Testis (tissue), 2 donors: ENCODE results near the gene CNTF.

Experiments
- POLR2A ChIP-seq: fragments of 450-650 bp; IDR thresholded peaks from one replicate; pipeline ENCODE4 v1.6.1; 2017; ENCODE audit warnings: antibody characterized with exemption, mild to moderate bottlenecking, moderate library complexity
- TF ChIP-seq, protein P1 (sequence below), 3 experiments: fragments of 450-650 bp in 2 of 3; fragments of 200-600 bp in 1 of 3; sonication (generic) in 1 of 3; IDR thresholded peaks; one replicate each; pipeline ENCODE4 v1.5.1; 2016 to 2019; ENCODE audit warnings: antibody characterized with exemption in 3 of 3, mild to moderate bottlenecking in 2 of 3, moderate library complexity in 1 of 3

DNA sequence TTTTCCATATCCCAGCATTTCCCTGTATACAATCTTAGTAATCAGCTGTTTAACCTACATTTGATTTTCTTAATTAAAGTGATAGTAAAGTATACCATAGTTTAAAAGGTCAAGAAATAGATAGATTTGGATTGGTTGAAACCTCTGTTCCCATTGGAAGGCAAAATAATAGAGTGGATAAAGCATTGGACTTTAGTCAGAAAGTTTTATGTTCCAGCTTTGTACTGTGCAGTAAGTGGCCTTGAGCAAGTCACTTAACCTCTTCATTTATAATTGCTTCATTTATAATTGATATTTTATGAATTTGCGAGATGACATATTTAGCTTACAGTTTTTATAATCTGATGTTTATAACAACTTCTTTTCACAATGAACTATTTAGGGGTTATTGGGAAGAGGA lies 40.0 kb upstream of the CNTF start:
- TF ChIP-seq, protein P1, sequence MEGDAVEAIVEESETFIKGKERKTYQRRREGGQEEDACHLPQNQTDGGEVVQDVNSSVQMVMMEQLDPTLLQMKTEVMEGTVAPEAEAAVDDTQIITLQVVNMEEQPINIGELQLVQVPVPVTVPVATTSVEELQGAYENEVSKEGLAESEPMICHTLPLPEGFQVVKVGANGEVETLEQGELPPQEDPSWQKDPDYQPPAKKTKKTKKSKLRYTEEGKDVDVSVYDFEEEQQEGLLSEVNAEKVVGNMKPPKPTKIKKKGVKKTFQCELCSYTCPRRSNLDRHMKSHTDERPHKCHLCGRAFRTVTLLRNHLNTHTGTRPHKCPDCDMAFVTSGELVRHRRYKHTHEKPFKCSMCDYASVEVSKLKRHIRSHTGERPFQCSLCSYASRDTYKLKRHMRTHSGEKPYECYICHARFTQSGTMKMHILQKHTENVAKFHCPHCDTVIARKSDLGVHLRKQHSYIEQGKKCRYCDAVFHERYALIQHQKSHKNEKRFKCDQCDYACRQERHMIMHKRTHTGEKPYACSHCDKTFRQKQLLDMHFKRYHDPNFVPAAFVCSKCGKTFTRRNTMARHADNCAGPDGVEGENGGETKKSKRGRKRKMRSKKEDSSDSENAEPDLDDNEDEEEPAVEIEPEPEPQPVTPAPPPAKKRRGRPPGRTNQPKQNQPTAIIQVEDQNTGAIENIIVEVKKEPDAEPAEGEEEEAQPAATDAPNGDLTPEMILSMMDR (IDR thresholded peaks at IDR 0.05), result no peak
- no peak for TF ChIP-seq POLR2A
